HG03135 (cell line): Measurements from ENCODE around the gene SPATA31A3.
"Not testable (repeated sequence)": the region's sequence is repeated elsewhere in the genome, so short reads cannot be mapped to it uniquely, and the experiment has no call there.

Source experiments
- ATAC-seq: cut with Tn5 transposase; IDR thresholded peaks from one replicate; pipeline ENCODE4 v1.9.1; 2021; ENCODE audit warnings: mild to moderate bottlenecking, moderate library complexity; ENCODE audit not compliant: unreplicated experiment

SPATA31A3 gene

DNA sequence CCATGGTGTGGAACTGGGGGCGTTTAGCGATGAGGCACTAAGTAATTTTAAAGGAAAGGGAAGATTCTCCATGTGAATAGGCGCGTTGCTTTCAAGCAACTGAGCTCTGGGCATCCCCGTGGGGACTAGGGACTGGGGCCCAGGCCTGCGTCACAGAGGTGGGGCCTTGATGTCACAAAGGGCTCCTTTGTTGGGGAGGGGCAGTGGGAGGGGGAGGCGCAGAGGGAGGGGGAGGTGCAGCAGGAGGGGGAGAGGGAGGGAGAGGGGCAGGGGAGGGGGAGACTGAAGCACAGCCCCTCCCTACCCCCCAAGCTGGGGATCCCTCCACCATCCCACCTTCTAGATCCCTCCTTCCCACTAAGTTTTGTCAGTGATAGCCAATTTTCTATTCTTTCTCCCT, at the start of gene SPATA31A3:
TSS of gene SPATA31A3 (minus strand) at position 101 of the 400 bp plus-strand sequence. CDS start at position 72, 29 bp downstream.
- not testable (repeated sequence) for ATAC-seq

DNA sequence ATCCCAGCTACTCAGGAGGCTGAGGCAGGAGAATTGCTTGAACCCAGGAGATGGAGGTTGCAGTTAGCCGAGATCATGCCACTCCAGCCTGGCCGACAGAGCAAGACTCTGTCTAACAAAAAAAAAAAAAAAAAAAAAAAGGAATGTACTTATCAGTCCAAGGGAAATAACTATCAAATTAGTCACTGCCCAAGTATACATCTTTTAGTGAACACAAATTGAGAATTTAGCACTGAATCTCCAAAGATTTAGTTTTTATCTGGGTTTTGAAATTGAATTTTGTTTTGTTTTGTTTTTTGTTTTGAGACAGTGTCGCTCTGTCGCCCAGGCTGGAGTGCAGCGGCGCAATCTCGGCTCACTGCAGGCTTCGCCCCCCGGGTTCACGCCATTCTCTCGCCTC, 39.8 kb downstream of the SPATA31A3 start:
- ATAC-seq = not testable (repeated sequence)

DNA sequence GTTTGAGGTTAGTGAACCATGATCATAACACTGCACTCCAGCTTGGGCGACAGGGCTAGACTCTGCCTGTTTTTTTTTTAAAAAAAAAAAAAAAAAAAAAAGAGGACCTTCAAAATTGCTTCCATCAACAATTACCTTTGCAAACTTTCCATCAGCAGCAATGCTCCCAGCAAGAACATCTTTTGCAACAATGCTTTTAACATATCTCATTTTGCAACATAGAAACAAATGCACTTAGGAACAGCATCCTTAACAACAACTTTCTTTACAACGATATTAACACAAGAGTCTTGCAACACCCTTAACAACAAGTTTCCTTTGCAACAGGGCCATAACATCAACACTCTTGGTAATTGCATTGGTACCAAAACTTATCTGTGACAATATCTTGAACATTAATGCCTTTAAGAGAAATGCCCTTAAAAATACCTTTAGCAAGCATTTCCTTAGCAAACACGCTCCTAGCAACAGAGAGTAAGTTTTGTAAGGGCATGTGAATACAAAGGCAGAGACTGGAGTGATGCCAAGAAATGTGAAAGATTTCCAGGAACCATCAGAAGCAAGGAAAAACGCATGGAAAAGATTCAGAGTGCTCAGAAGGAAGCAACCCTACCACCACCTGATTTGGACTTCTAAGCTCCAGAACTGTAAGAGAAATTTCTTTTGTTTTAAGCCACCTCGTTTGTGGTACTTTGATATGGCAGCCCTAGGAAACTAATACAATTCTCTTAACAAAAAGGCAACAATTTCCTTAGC, 49.8 kb downstream of the SPATA31A3 start:
- ATAC-seq = not testable (repeated sequence)

DNA sequence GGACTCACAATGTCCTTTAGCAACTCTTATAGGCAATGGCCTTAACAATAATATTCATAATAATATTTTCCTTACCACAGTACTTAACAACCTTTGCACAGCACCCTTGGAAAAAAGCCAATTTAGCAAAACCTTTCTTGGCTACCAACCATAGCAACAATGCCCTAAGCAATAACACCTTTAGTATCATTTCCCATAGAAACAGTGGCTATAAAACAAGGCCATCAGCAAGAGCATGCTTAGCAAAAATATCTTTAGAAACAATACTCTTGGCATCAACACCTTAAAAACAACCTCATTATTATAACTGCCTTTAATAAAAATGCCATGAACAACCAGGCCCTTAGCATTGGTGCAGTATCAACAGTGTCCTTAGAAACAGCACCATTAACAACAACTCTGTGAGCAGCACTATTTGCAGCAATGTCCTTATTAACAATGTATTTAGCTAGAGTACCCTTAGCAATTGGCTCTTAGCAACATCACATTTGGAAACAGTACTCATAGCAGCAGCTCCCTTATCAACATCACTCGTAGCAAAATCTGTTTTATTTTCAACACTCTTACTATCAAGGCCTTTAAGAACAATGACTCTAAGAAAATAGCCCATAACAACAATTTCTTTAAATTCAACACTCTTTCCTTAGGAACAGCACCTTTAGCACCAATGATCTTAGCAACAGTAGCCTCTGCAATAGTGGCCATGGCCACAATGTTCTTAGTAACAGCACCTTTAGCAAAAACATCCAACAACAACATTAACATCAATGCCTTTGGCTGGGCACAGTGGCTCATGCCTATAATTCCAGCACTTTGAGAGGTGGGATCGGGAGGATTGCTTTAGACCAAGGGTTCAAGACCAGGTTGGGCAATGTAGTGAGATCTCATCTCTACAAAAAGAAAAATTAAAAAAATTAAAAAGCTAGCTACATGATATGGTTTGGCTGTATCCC, 52.2 kb downstream of the SPATA31A3 start:
- not testable (repeated sequence) for ATAC-seq

DNA sequence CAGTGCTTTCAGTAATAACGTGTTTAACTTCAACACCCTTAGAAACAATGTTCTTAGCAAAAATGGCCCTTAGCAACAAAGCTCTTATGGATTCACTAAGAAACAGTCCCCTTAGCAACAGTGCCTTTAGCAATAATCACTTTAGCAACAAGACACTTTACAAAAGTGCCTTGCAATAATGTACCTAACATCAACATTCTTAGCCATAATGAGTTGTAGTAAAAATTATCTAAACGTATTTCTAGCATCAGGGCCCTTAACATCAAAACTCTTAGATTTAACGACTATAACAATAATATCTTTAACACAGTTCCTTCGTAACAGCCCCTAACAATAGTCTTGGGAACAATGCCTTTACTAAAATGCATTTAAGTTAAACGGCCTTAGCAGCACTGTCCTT, 54.0 kb downstream of the SPATA31A3 start:
- ATAC-seq = not testable (repeated sequence)

DNA sequence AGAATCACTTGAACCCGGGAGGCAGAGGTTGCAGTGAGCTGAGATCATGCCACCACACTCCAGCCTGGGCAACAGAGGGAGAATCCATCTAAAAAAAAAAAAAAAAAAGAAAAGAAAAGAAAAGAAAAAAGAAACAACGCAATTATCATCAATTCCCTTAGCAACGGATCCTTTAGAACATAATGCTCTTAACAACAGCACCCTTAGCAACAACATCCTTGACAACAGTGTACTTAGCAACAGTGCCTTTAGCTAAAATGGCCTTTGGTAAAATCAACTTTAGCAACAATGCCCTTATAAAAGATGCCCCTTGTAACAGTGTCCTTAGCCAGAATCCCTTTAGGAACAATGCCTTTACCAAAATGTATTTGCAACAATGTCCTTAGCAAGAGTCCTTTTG, 54.7 kb downstream of the SPATA31A3 start:
- not testable (repeated sequence) for ATAC-seq
